Choroid plexus epithelial cell (primary cell): ENCODE measurements around the gene BABAM1.

ENCODE experiments used
- DNase-seq: peaks from one replicate; pipeline ENCODE4 v3.0.0-alpha.2; 2010; ENCODE audit warnings: low read depth
- H3K4me3 ChIP-seq: 2 replicates; pipeline ENCODE4 v1.5.1; 2011; ENCODE audit warnings: low read depth, mild to moderate bottlenecking, control low read depth, low read length, moderate library complexity
- CTCF ChIP-seq: conservative IDR thresholded peaks from 2 replicates; pipeline ENCODE4 v1.5.1; 2011; ENCODE audit warnings: low read depth, mild to moderate bottlenecking, control low read depth, inconsistent platforms, low read length, moderate library complexity

BABAM1 gene

DNA sequence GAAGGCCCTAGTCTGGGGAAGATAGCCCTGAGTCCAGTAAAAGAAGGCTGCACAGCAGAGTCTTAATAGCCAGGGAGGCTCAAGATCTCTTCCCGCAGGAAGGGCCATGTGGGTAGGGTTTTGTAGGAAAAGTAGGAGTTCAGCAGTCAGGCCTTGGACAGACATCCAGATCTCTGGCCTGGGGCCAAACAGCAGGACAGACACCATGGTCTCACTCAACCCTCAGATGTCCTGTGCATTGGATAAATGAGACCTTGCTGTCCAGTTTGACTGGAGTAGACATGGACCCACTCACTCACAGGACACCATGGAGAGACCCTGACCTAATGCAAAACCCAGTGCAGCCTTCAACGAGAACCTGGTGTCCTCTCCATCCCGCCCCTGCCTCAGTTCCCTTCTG is 37.4 kb upstream of the BABAM1 start:
- no peak for DNase-seq
- TF ChIP-seq CTCF, result no peak
- H3K4me3 ChIP-seq, result no peak overlapping the region

DNA sequence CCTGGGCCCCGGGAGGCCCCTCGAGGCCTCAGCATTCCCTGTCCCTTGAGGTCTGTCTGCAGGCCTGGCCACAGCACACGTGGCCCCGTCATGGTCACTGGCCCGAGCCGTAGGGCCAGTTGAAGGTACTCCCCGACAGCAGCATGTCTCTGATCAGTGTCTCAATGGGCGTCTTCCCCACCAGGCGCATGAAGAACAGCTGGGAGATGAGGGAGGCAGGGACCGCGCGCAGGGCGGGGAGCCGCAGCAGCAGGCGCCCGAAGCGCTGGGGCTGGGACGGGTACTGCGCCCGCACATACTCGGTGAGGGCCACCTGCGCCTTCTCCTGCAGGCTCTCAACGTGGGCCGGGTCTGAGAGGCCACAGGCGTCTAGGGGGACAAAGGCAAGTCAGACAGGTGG is 35.0 kb upstream of the BABAM1 start:
- TF ChIP-seq CTCF, result no peak

DNA sequence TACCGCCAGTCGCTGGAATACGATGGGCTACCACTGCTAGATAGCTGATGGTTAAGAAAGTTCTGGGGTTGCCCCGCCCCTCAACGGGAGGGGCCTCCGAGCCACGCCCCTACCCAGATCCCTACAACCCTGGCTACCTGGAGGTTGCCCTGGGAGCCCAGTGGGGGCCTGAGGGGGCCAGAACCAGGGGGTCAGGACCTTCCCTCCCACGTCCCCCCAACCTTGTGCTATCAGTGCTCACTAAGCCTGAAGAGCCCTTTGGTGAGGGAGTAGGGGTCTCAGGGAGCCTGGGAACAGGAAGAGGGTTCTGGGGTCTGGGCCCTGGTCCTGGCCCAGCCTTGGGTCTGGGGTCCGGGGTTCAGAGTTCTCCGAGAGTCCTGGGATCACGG is 32.3 kb upstream of the BABAM1 start:
- H3K4me3 ChIP-seq, result peak overlapping the region; percentile 62
- DNase-seq, result peak; percentile 56

More for the DNA sequence above, 35.0 kb upstream of the BABAM1 start:
- DNase-seq, result no peak
- H3K4me3 ChIP-seq, result no peak overlapping the region

DNA sequence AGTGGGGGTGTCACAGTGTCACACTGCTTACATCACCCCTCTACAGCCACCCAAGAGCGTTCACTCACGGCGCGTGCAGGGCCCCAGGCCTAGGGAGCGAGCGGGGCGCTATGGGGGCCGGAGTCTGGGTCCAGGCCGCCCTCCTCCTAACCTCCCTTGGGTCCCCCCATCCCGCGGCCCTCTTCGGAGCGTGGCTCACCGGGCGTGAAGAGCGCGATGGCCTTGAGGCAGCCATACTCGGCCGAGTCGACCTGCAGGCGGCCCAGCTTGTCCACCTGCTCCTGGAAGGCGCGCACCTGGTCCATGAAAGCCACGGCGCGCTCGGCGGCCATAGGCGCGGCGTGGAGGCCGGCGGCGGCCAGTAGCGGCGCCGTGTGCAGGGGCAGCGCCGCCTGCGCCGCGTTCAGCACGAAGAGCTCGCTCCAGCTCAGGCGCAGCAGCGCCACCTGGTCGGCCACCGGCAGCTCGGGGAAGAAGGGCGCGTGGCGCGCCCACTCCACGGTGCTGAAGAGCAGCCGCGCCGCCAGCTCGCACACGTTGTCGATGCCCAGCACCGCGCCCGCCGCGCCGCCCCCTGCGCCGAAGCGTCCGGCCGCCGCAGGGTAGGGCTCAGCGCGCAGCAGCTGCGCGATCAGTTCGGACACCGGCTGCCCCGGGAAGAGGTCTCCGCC is 31.8 kb upstream of the BABAM1 start:
- TF ChIP-seq CTCF, result peak; percentile 50
- H3K4me3 ChIP-seq, result peak overlapping the region; percentile 62
- DNase-seq, result peak; percentile 79

More for the DNA sequence above, 32.3 kb upstream of the BABAM1 start:
- TF ChIP-seq CTCF, result no peak

- no peak for TF ChIP-seq CTCF
- no peak for DNase-seq
These were observed 31.1 kb upstream of the BABAM1 start for GRCh38 chr19:17235971-17236777.

GRCh38 chr19:17236811-17237543 is 30.3 kb upstream of the BABAM1 start:
- DNase-seq, result no peak
- H3K4me3 ChIP-seq, result no peak overlapping the region
- TF ChIP-seq CTCF, result no peak

More at GRCh38 chr19:17235971-17236777, 31.1 kb upstream of the BABAM1 start:
- peak overlapping the region; percentile 62 for H3K4me3 ChIP-seq
